ENCODE data around the gene LTB.

The LTB gene

GRCh38 chr6:31546339-31546957 is 35.8 kb downstream of the LTB start, which contains the start of gene ATP6V1G2:
ATP6V1G2 (minus strand) TSS chr6:31546608; CDS start chr6:31546559, 49 bp downstream.
- peak; percentile 92 for DNase-seq

- DNase-seq: no peak
Observed at GRCh38 chr6:31545291-31545690, 36.9 kb downstream of the LTB start.

GRCh38 chr6:31544676-31545075 is 37.5 kb downstream of the LTB start:
- DNase-seq: no peak

GRCh38 chr6:31543639-31544038 is 38.6 kb downstream of the LTB start:
- no peak for DNase-seq

- DNase-seq: peak; percentile 97
Observed at GRCh38 chr6:31541658-31542521, 40.3 kb downstream of the LTB start, which contains the start of gene DDX39B. DDX39B (minus strand) TSS chr6:31542003; CDS start chr6:31540532, 1,471 bp downstream.

GRCh38 chr6:31541059-31541657 is 41.1 kb downstream of the LTB start:
- DNase-seq: peak; percentile 40

GRCh38 chr6:31540640-31541039 is 41.6 kb downstream of the LTB start:
- no peak for DNase-seq

- no peak for DNase-seq
Observed at GRCh38 chr6:31538805-31539400, 43.3 kb downstream of the LTB start.

- no peak for DNase-seq
Observed at GRCh38 chr6:31535538-31536324, 46.5 kb downstream of the LTB start.

GRCh38 chr6:31534521-31535040 is 47.6 kb downstream of the LTB start:
- no peak for DNase-seq

GRCh38 chr6:31534011-31534410 is 48.2 kb downstream of the LTB start:
- DNase-seq: no peak

GRCh38 chr6:31533455-31533841 is 48.8 kb downstream of the LTB start:
- no peak for DNase-seq

- DNase-seq: no peak
Observed at GRCh38 chr6:31532644-31533454, 49.4 kb downstream of the LTB start.

- no peak for DNase-seq
Observed at GRCh38 chr6:31531771-31532643, 50.2 kb downstream of the LTB start.

- DNase-seq: no peak
Observed at GRCh38 chr6:31531162-31531561, 51.1 kb downstream of the LTB start.

- no peak for DNase-seq
Observed at GRCh38 chr6:31530659-31531058, 51.6 kb downstream of the LTB start.
